ENCODE measurements around the gene TBC1D24. TPM values are rescaled to one million over a fixed set of nuclear protein-coding genes. Genes with fewer than 3 reads are reported as not detected.

TBC1D24 gene
- total and polyA plus RNA-seq, 9 of the 15 experiments (the other 6 are each of a cell fraction or from before 2014, with no cell fraction given): 1.7 to 22.6 (median 7.2) TPM

- TF ChIP-seq ZBTB40 (IDR thresholded peaks at IDR 0.05): peak; percentile 31; the same call in 1 of the 2 replicates
- TF ChIP-seq ZBTB40 (CRISPR knock-in tag; IDR thresholded peaks at IDR 0.05): no peak
- peak; percentile 71; the same call in 1 of the 2 replicates for TF ChIP-seq ZC3H4 (CRISPR knock-in tag; IDR thresholded peaks at IDR 0.05; ENCODE audit: borderline replicate concordance)
- TF ChIP-seq ARID4B (CRISPR knock-in tag; IDR thresholded peaks at IDR 0.05): peak; percentile 16
- peak; percentile 70 for TF ChIP-seq RBFOX2 (IDR thresholded peaks at IDR 0.05; ENCODE audit: low read depth, low read length)
- TF ChIP-seq, protein P1, sequence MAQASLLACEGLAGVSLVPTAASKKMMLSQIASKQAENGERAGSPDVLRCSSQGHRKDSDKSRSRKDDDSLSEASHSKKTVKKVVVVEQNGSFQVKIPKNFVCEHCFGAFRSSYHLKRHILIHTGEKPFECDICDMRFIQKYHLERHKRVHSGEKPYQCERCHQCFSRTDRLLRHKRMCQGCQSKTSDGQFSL (CRISPR knock-in tag; IDR thresholded peaks at IDR 0.05): 0 out of 2 replicates have a peak, but pooled peaks have one; percentile 16
- TF ChIP-seq, protein P1 (tag; IDR thresholded peaks at IDR 0.05): no peak
- no peak for TF ChIP-seq BCL6 (CRISPR knock-in tag; IDR thresholded peaks at IDR 0.05)
- peak in 1 of 2 experiments; percentile 35; a peak in 1 of 4 replicates for TF ChIP-seq SIN3A (IDR thresholded peaks at IDR 0.05; ENCODE audit: borderline replicate concordance in 2 of 2, control insufficient read depth in 1 of 2, low read depth in 2 of 2, low read length in 2 of 2)
- TF ChIP-seq MAZ (CRISPR knock-in tag; conservative IDR thresholded peaks at IDR 0.05 in 1 of 2, IDR thresholded peaks at IDR 0.05 in 1 of 2): no peak
Measured at GRCh38 chr16:2514333-2515179, 39.6 kb downstream of the TBC1D24 start (continued).
